GM18526 (cell line): ENCODE results near the gene MIB2.

Source experiments
- POLR2A ChIP-seq: IDR thresholded peaks from 3 replicates; pipeline ENCODE4 v1.6.1; 2011; ENCODE audit not compliant: insufficient read length; ENCODE audit errors: extremely low read depth

Gene MIB2

GRCh38 chr1:1603671-1604373 is 11.5 kb upstream of the MIB2 start:
- no peak for TF ChIP-seq POLR2A

- TF ChIP-seq POLR2A: no peak
Observed at GRCh38 chr1:1604374-1605033, 10.8 kb upstream of the MIB2 start.

- TF ChIP-seq POLR2A: no peak
Observed at GRCh38 chr1:1605034-1605591, 10.2 kb upstream of the MIB2 start.

- TF ChIP-seq POLR2A: no peak
Observed at GRCh38 chr1:1605724-1606123, 9.6 kb upstream of the MIB2 start.

GRCh38 chr1:1606232-1606631 is 9.1 kb upstream of the MIB2 start:
- TF ChIP-seq POLR2A: no peak

- TF ChIP-seq POLR2A: no peak
Observed at GRCh38 chr1:1609822-1610485, 5.3 kb upstream of the MIB2 start.

- TF ChIP-seq POLR2A: no peak
Observed at GRCh38 chr1:1610796-1611195, 4.5 kb upstream of the MIB2 start.

GRCh38 chr1:1612104-1612400 is 3.2 kb upstream of the MIB2 start:
- no peak for TF ChIP-seq POLR2A

GRCh38 chr1:1613509-1614082 is 1.7 kb upstream of the MIB2 start:
- TF ChIP-seq POLR2A: no peak

GRCh38 chr1:1614204-1614953 is 921 bp upstream of the MIB2 start:
- no peak for TF ChIP-seq POLR2A

- TF ChIP-seq POLR2A: no peak
Observed at GRCh38 chr1:1614954-1615255, 395 bp upstream of the MIB2 start.

- no peak for TF ChIP-seq POLR2A
Observed at GRCh38 chr1:1616045-1616790, 918 bp downstream of the MIB2 start.

GRCh38 chr1:1616838-1617237 is 1.5 kb downstream of the MIB2 start:
- TF ChIP-seq POLR2A: no peak

- TF ChIP-seq POLR2A: no peak
Observed at GRCh38 chr1:1617516-1617915, 2.2 kb downstream of the MIB2 start.

- TF ChIP-seq POLR2A: no peak
Observed at GRCh38 chr1:1617925-1618324, 2.6 kb downstream of the MIB2 start.
